ENCODE results near the gene ATP11A. TPM values are rescaled to one million over a fixed set of nuclear protein-coding genes. Genes with fewer than 3 reads are reported as not detected.

The ATP11A gene
- total RNA-seq, 1 donor from 2014 or later, result 90.4 TPM

DNA sequence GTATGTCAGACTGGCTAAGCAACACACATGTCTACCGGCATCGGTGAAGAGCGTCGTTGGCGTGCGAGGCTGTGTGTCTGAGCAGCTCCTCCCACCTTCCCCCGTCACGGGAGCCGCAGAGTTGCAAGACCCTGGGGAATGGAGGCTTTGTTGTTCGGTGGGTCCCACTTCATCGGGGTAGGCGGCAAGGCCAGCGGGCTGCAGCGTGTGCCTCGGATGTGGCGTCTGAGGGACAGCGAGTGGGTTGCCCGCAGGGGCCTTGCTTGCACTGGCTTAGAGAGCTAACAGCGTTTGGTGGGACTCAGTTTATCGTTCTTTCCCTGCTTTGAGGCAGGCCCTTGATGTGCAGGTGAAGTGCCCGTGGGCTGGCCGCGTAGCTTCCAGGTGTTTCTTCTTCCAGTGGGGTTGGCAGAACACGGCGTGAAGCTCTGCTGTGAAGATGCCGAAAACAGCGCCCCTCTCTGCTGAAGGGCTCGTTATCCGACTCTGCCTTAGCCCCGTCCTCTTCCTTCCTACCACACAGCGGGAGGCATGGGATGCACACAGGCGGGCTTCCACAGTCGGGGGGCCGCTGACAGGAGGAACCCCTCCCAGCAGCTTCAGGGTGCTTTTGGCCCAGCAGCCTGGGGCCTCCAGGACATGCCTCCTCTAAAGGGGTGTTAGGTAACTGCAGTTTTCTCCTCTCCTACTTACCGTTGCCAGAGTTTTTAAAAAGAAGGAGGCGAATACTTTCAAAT is 85.2 kb downstream of the ATP11A start:
- no peak overlapping the region for H3K4me3 Mint-ChIP-seq
- no peaks in the 10 kb centered on the region for H3K36me3 Mint-ChIP-seq (ENCODE audit: low read depth)
- H3K9me3 Mint-ChIP-seq, result no peaks in the 10 kb centered on the region
- no peaks in the 10 kb centered on the region for H3K27me3 Mint-ChIP-seq (ENCODE audit: insufficient read depth)
- H3K27ac Mint-ChIP-seq, result no peak overlapping the region
- no peaks in the 10 kb centered on the region for H3K4me1 Mint-ChIP-seq (ENCODE audit: low read depth)
- intact Hi-C loops (cut with micrococcal nuclease), result no loop called here
- DNase-seq (ENCODE audit: low spot score), result no peak

DNA sequence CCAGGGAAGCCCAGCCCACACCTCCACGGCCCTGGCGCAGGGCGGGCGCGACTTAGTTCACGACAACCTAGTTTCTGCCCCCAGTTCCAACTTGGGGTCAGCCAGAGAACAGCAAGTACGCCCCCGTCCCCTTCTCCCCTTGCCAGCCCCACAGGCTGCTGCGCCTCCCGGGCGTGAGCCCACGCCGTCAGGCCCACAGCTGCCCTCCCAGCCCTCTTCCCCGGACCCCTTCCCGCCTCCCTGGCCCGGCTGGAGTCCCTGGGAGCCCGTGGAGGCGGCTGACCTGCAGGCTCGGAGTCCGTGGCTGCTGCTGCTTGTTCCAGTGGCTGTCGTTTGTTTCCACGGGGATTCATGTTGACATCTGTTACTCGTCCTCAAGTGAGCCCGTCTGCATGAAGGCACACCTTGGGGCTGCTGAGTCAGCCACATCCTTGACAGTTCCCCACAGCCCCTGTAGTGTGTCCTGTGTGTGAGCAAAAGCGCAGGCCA is 86.0 kb downstream of the ATP11A start:
- no peak overlapping the region for H3K4me3 Mint-ChIP-seq
- DNase-seq (ENCODE audit: low spot score), result no peak
- no peaks in the 10 kb centered on the region for H3K9me3 Mint-ChIP-seq
- H3K27me3 Mint-ChIP-seq (ENCODE audit: insufficient read depth), result no peaks in the 10 kb centered on the region
- no peaks in the 10 kb centered on the region for H3K4me1 Mint-ChIP-seq (ENCODE audit: low read depth)
- intact Hi-C loops (cut with micrococcal nuclease), result no loop called here
- no peak overlapping the region for H3K27ac Mint-ChIP-seq
- no peaks in the 10 kb centered on the region for H3K36me3 Mint-ChIP-seq (ENCODE audit: low read depth)

DNA sequence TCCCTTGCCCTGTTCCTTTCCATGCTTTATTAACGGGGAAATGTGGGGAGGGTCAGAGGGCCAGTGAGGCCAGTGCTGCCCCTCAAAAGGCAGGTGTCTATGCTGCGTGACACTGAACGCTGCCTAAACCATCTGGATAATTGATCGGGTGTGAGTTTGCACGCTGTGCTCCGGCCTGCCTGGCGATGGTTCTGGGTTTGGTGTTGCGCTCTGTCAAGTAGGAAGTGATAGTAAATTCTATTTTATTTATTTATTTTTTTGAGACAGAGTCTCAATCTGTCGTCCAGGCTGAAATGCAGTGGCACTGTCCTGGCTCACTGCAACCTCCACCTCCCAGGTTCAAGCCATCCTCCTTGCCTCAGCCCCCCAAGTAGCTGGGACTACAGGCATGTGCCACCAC is 86.5 kb downstream of the ATP11A start:
- Mint-ChIP-seq H3K9me3 (no peaks in the 10 kb centered on the region), H3K4me1 (ENCODE audit: low read depth) (no peaks in the 10 kb centered on the region), H3K27me3 (ENCODE audit: insufficient read depth) (no peaks in the 10 kb centered on the region), H3K4me3 (no peak overlapping the region), H3K27ac (no peak overlapping the region), H3K36me3 (ENCODE audit: low read depth) (no peaks in the 10 kb centered on the region)
- no peak for DNase-seq (ENCODE audit: low spot score)
- intact Hi-C loops (cut with micrococcal nuclease), result no loop called here

DNA sequence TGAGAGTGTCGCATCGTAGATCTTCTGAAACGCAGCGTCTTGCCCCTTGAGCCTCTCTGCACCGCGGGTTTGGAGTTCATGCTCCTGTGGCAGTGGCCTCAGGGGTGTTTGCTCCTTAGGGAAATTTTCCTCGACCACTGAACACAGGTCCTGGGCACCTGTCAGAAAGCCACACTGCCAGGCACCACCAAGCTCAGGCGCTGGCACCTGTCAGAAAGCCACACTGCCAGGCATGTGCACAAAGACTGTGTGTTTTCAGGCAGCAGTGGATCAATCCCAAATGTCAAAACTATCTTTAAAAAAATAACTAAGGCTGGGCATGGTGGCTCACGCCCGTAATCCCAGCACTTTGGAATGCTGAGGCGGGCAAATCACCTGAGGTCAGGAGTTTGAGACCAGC is 87.1 kb downstream of the ATP11A start:
- intact Hi-C loops (cut with micrococcal nuclease), result no loop called here
- Mint-ChIP-seq H3K4me3 (no peak overlapping the region), H3K36me3 (ENCODE audit: low read depth) (no peaks in the 10 kb centered on the region), H3K27ac (no peak overlapping the region), H3K9me3 (no peaks in the 10 kb centered on the region), H3K27me3 (ENCODE audit: insufficient read depth) (no peaks in the 10 kb centered on the region), H3K4me1 (ENCODE audit: low read depth) (no peaks in the 10 kb centered on the region)
- no peak for DNase-seq (ENCODE audit: low spot score)

DNA sequence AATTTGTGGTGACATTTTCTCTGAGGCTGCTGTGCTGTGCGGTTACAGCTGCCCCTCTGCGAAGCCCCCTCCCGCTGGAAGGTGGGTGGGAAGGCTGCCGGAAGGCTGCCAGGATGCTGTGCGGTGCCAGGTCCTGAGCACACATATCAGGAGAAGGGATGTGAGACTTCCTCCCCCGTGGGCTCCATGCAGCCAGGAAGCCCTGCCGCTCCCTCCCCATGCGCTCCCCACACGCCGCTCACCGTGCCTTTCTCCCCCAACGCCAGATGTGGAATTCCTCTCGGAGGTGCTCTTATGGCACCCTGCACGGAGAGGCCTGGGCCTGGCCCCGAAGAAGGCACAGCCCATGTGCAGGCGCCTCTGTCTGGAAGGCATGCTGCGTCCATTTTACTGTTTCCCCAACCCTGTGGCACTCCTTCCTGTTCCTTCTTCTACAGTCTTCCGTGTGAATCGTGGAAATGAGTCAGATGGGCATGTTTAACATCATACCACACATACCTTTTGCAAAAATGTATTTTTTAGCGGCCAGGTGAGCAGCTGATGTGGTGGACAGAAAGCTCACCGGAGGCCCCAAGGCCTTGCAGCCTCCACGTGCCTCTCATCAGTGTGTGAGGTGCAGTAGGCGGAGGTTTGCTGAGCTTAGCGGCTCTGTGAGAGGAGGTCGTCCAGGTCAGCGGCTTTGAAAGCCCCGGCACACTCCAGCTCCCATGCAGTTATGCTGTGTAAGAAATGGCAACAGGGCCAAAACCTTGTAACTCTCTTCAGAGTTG is 88.0 kb downstream of the ATP11A start:
- Mint-ChIP-seq H3K27ac (no peak overlapping the region), H3K36me3 (ENCODE audit: low read depth) (no peaks in the 10 kb centered on the region), H3K4me1 (ENCODE audit: low read depth) (no peaks in the 10 kb centered on the region), H3K9me3 (no peaks in the 10 kb centered on the region), H3K27me3 (ENCODE audit: insufficient read depth) (no peaks in the 10 kb centered on the region), H3K4me3 (no peak overlapping the region)
- intact Hi-C loops (cut with micrococcal nuclease), result no loop called here
- no peak for DNase-seq (ENCODE audit: low spot score)

DNA sequence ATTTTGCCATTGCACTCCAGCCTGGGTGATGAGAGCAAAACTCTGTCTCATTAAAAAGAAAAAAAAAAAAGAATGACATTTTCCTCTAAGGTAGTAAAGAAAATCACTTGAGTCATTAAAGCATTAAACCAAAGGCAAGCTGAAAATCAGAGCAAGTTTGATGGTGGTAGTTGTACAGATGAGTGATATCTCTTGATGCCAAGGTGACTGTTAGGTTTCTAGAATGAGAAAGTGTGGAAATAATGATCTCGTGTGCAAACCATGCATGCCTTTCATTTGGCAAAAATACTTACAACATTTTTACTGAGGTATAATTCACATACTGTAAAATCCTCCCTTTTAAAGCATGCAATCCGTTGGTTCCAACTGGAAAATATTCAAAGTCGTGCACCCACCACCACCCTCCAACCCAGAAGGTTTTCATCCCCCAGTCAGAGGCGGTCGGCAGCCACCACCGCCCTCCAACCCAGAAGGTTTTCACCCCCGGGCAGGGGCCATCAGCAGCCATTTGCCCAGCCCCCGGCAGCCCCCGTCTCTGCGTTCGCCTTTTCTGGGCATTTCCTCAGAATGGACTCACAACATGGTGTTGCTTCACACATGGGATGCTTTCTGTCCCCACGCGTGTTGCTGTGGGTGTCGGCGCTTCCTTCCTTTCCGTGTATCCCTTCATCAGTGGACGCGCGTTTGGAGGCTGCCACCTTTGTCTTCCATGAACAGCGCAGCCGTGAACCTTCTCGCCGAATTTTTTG is 90.2 kb downstream of the ATP11A start:
- no peaks in the 10 kb centered on the region for H3K36me3 Mint-ChIP-seq (ENCODE audit: low read depth)
- no peaks in the 10 kb centered on the region for H3K9me3 Mint-ChIP-seq
- no peak overlapping the region for H3K27ac Mint-ChIP-seq
- no peaks in the 10 kb centered on the region for H3K27me3 Mint-ChIP-seq (ENCODE audit: insufficient read depth)
- intact Hi-C loops (cut with micrococcal nuclease), result no loop called here
- DNase-seq (ENCODE audit: low spot score), result no peak
- H3K4me3 Mint-ChIP-seq, result no peak overlapping the region
- peaks cover 5% of the 10 kb centered on the region for H3K4me1 Mint-ChIP-seq (ENCODE audit: low read depth)

DNA sequence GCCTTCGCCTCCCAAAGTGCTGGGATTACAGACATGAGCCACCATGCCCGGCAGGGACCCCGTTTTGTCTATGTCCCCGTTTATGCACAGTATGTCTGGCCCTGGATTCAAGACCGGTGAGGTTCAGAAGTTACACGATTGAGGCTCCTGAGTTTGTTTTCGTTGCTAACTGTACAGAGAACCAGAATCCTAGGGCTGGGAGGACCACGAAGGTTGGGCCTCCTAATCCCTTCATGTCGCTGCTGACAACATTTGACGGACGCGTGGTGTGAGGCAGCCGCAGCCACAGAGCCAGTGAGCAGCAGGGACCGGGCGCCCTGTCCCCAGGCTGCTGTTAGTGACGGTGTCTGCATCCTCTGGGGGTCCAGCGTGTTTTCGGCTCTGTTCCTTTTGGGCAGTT is 91.4 kb downstream of the ATP11A start:
- intact Hi-C loops (cut with micrococcal nuclease), result no loop called here
- Mint-ChIP-seq H3K4me1 (ENCODE audit: low read depth) (peaks cover 5% of the 10 kb centered on the region), H3K36me3 (ENCODE audit: low read depth) (peaks cover 2% of the 10 kb centered on the region), H3K4me3 (no peak overlapping the region), H3K9me3 (no peaks in the 10 kb centered on the region), H3K27ac (no peak overlapping the region), H3K27me3 (ENCODE audit: insufficient read depth) (no peaks in the 10 kb centered on the region)
- no peak for DNase-seq (ENCODE audit: low spot score)

DNA sequence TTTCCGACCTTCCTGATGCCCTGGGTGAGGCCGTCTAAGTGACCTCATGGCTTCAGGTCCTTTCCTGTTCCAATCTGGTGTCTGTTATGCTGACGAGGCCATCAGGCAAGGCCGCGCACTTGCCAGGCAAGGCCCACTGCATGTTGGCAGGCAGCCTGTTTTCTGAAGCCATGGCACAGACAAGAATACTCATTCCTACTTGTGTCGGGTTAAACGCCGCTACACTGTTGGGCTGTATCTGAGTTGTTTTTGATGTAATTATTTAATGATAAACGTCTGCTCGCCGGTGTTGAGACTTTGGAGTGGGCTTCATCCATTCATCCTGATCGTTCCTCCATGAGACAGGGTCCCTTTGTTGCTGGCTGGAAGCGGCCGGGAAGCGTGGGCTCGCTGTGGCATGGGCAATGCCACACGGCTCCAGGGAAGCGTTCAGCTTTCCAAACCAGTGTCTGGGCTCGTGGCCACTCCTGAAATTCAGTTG is 92.1 kb downstream of the ATP11A start:
- Mint-ChIP-seq H3K4me3 (no peak overlapping the region), H3K27me3 (ENCODE audit: insufficient read depth) (no peaks in the 10 kb centered on the region), H3K36me3 (ENCODE audit: low read depth) (peaks cover 2% of the 10 kb centered on the region), H3K9me3 (no peaks in the 10 kb centered on the region), H3K27ac (no peak overlapping the region), H3K4me1 (ENCODE audit: low read depth) (peaks cover 5% of the 10 kb centered on the region)
- intact Hi-C loops (cut with micrococcal nuclease), result no loop called here
- DNase-seq (ENCODE audit: low spot score), result no peak

DNA sequence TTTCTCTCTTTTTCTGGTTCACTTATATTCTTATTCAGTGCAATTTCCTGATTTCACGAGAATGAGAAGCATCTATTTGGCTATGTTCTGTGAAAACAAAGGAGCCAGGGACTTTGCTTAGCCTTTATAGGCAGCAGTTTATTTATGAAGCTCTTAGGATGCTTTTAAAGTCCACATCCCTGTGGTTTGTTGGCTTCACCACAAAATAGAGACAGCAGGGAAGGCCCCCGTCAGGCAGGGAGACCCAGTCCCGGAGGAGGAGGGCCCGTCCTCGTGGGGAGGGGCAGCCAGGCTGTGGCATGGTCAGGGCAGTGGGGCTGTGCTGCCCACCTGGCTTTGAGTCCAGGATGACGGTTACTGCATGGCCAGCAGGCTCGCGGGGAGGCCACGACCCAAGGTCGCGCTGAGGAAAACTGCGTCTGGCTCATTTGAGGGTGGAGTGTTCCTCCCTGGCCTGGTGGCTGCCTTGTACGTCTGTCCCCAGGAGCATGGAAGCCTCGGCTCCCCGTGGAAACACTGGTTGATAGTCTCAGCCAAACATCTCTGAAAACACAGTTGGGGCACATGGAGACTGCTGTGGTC is 92.7 kb downstream of the ATP11A start:
- no peak for DNase-seq (ENCODE audit: low spot score)
- H3K27ac Mint-ChIP-seq, result no peak overlapping the region
- peaks cover 5% of the 10 kb centered on the region for H3K4me1 Mint-ChIP-seq (ENCODE audit: low read depth)
- intact Hi-C loops (cut with micrococcal nuclease), result no loop called here
- peaks cover 2% of the 10 kb centered on the region for H3K36me3 Mint-ChIP-seq (ENCODE audit: low read depth)
- no peaks in the 10 kb centered on the region for H3K9me3 Mint-ChIP-seq
- no peak overlapping the region for H3K4me3 Mint-ChIP-seq
- H3K27me3 Mint-ChIP-seq (ENCODE audit: insufficient read depth), result no peaks in the 10 kb centered on the region

DNA sequence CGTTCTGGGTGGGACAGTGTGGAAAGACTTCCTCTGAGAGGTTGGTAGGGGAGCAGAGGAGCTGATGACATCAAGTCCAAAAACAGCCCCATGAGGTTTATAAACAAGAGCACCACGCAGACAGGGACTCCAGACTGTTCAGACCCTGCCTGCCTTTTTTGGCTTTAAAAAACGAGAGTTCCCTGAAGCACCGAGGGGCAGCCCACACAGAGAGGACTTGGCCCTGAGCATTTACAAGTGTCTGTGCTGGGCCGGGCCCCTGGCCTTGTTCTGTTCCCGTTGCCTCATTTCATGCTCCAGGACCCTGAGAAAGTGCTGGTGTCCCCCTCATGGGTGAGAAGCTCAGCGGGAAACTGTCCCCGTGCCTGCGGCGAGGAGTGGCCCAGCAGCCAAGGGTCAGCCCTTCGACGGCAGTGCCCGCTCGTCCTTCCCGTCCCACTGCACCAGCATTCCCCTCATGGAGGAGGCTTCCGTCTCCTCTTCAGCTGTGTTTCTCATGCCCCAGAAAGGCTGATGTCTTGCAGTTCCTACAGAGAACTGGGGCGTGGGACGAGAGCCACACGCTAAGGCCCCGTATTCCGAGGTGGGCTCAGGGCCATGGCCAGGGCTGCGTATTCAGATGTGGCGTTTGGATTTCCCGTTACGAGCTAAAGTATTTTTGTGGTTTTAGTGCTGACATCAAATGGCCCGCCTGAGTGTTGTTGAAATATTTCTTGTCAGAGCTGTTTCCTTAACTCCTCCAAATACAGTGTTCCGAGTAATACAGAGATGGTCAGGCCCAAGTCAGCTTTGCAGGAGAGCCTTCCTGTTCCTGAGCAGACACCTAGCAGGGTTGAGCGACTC is 93.5 kb downstream of the ATP11A start:
- Mint-ChIP-seq H3K27ac (no peak overlapping the region), H3K4me3 (no peak overlapping the region), H3K36me3 (ENCODE audit: low read depth) (peaks cover 2% of the 10 kb centered on the region), H3K9me3 (no peaks in the 10 kb centered on the region), H3K27me3 (ENCODE audit: insufficient read depth) (no peaks in the 10 kb centered on the region), H3K4me1 (ENCODE audit: low read depth) (peaks cover 5% of the 10 kb centered on the region)
- intact Hi-C loops (cut with micrococcal nuclease), result no loop called here
- DNase-seq (ENCODE audit: low spot score), result no peak

DNA sequence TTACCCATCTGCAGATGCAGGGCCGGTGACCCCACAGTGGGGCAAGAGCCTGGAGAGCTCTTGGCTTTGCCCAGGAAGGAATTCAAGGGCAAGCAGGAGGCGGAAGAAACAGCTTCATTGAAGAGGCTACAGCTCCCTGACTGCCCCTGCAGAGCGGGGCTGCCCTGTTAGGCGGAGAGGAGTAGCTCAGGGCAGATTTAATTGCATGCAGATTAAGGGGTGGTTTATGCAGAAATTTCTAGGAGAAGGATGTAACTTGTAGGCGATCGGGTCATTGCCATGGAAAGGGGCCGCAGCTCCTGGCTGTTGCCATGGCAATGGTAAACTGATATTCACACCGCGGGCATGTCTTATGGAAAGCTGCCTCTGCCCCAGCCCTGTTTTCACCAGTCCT is 94.1 kb downstream of the ATP11A start:
- H3K4me1 Mint-ChIP-seq (ENCODE audit: low read depth), result peaks cover 5% of the 10 kb centered on the region
- no peaks in the 10 kb centered on the region for H3K9me3 Mint-ChIP-seq
- no peak overlapping the region for H3K27ac Mint-ChIP-seq
- intact Hi-C loops (cut with micrococcal nuclease), result no loop called here
- H3K36me3 Mint-ChIP-seq (ENCODE audit: low read depth), result peaks cover 7% of the 10 kb centered on the region
- H3K27me3 Mint-ChIP-seq (ENCODE audit: insufficient read depth), result no peaks in the 10 kb centered on the region
- DNase-seq (ENCODE audit: low spot score), result no peak
- H3K4me3 Mint-ChIP-seq, result no peak overlapping the region

DNA sequence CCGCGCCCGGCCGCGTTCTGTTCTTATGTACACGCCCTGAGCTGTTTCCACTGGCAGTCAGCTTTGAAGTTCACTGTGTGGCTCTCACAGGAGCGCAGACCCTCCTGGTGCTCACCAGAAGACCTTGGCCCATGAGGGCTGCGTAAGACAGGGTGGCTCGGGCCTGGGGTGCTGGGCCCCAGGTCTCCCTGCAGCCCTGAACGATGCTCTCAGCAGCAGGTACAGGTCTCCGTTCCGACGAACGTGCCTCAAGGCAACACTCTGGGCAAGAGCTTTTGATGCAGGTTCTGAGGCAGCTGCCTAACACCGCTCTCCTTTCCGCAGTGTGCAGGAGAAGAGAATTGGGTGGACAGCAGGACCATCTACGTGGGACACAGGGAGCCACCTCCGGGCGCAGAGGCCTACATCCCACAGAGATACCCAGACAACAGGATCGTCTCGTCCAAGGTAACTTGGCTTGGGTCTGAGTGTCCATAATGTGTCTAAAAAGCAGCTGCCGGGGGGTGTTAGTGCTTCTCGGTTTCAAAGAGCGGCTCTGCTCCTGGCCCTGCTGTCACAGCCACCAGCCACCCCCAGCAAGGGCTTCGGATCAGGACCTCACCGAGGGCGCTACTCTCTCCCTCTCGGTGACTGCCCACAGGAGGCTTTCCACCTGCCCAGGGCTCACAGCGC is 95.1 kb downstream of the ATP11A start:
- no peak for DNase-seq (ENCODE audit: low spot score)
- Mint-ChIP-seq H3K27me3 (ENCODE audit: insufficient read depth) (no peaks in the 10 kb centered on the region), H3K4me3 (no peak overlapping the region), H3K36me3 (ENCODE audit: low read depth) (peaks cover 11% of the 10 kb centered on the region), H3K9me3 (no peaks in the 10 kb centered on the region), H3K27ac (no peak overlapping the region), H3K4me1 (ENCODE audit: low read depth) (peaks cover 5% of the 10 kb centered on the region)
- intact Hi-C loops (cut with micrococcal nuclease), result no loop called here

Measured in activated T-helper 1 cell treated with anti-CD3 and anti-CD28 coated beads, Interleukin-12 subunit alpha, Interleukin-12 subunit beta, Interleukin-2, Interleukin-4 antibody, amounts not matched to agents 30 ng/mL and 10 ng/mL and 1 ng/mL, durations not matched to agents 14 hours and 24 hours and 36 hours (primary cell).